ENCODE data around the gene MACROD2. TPM values are rescaled to one million over a fixed set of nuclear protein-coding genes. Genes with fewer than 3 reads are reported as not detected.

Gene MACROD2
- total and polyA plus RNA-seq, 7 donors, result 0.20 to 4.8 (median 0.87) TPM

- Histone ChIP-seq H3K9me3 (no peaks in the 10 kb centered on the region), H3K27me3 (ENCODE audit: insufficient read depth in 3 of 3, low read length in 2 of 3) (no peaks in the 10 kb centered on the region), H3K4me1 (no peaks in the 10 kb centered on the region), H3K4me3 (no peak overlapping the region), H3K36me3 (ENCODE audit: insufficient read depth in 1 of 2, low read depth in 1 of 2) (no peaks in the 10 kb centered on the region), H3K27ac (no peak overlapping the region)
- intact Hi-C loops (cut with DNase I), result no loop called here
- DNase-seq (no peak), ATAC-seq (no peak)
- WGBS, 3 donors, result 66 to 83% (median 82%) methylated on average over 2 of the region's 2 CpGs
- no peak for TF ChIP-seq CTCF (IDR thresholded peaks at IDR 0.05)
Measured at GRCh38 chr20:15485519-15485918, 1490.2 kb downstream of the MACROD2 start.

- no peak for DNase-seq
- no peak for ATAC-seq
- Histone ChIP-seq H3K36me3 (ENCODE audit: insufficient read depth in 1 of 2, low read depth in 1 of 2) (no peaks in the 10 kb centered on the region), H3K4me1 (no peaks in the 10 kb centered on the region), H3K27ac (no peak overlapping the region), H3K4me3 (no peak overlapping the region), H3K9me3 (no peaks in the 10 kb centered on the region), H3K27me3 (ENCODE audit: insufficient read depth in 3 of 3, low read length in 2 of 3) (no peaks in the 10 kb centered on the region)
- intact Hi-C loops (cut with DNase I), result no loop called here
- 90 to 95% (median 93%) methylated on average over 2 of the region's 2 CpGs for WGBS, 3 donors
- no peak for TF ChIP-seq CTCF (IDR thresholded peaks at IDR 0.05)
Measured at GRCh38 chr20:15487030-15487429, 1491.7 kb downstream of the MACROD2 start.

GRCh38 chr20:15487682-15488081, 1492.4 kb downstream of the MACROD2 start:
- H3K4me3 ChIP-seq, result no peak overlapping the region
- no peak for ATAC-seq
- intact Hi-C loops (cut with DNase I), result no loop called here
- TF ChIP-seq CTCF (IDR thresholded peaks at IDR 0.05), result no peak
- WGBS, 3 donors, result 77 to 89% (median 77%) methylated on average over 2 of the region's 2 CpGs
- H3K27me3 ChIP-seq (ENCODE audit: insufficient read depth in 3 of 3, low read length in 2 of 3), result no peaks in the 10 kb centered on the region
- no peak for DNase-seq
- no peaks in the 10 kb centered on the region for H3K4me1 ChIP-seq
- no peaks in the 10 kb centered on the region for H3K9me3 ChIP-seq
- H3K36me3 ChIP-seq (ENCODE audit: insufficient read depth in 1 of 2, low read depth in 1 of 2), result no peaks in the 10 kb centered on the region
- no peak overlapping the region for H3K27ac ChIP-seq

GRCh38 chr20:15491575-15491974, 1496.3 kb downstream of the MACROD2 start:
- DNase-seq, result no peak
- no peak for ATAC-seq
- H3K4me1 ChIP-seq, result no peaks in the 10 kb centered on the region
- H3K9me3 ChIP-seq, result no peaks in the 10 kb centered on the region
- no peak for TF ChIP-seq CTCF (IDR thresholded peaks at IDR 0.05)
- intact Hi-C loops (cut with DNase I), result no loop called here
- no peak overlapping the region for H3K4me3 ChIP-seq
- 67 to 93% (median 84%) methylated on average over 1 of the region's 1 CpG for WGBS, 3 donors
- no peak overlapping the region for H3K27ac ChIP-seq
- H3K27me3 ChIP-seq (ENCODE audit: insufficient read depth in 3 of 3, low read length in 2 of 3), result no peaks in the 10 kb centered on the region
- no peaks in the 10 kb centered on the region for H3K36me3 ChIP-seq (ENCODE audit: insufficient read depth in 1 of 2, low read depth in 1 of 2)

GRCh38 chr20:15494851-15495250, 1499.5 kb downstream of the MACROD2 start:
- Histone ChIP-seq H3K9me3 (no peaks in the 10 kb centered on the region), H3K27me3 (ENCODE audit: insufficient read depth in 3 of 3, low read length in 2 of 3) (no peaks in the 10 kb centered on the region), H3K36me3 (ENCODE audit: insufficient read depth in 1 of 2, low read depth in 1 of 2) (no peaks in the 10 kb centered on the region), H3K4me1 (no peaks in the 10 kb centered on the region), H3K4me3 (no peak overlapping the region), H3K27ac (no peak overlapping the region)
- ATAC-seq (no peak), DNase-seq (no peak)
- intact Hi-C loops (cut with DNase I), result no loop called here
- no peak for TF ChIP-seq CTCF (IDR thresholded peaks at IDR 0.05)
- WGBS, 3 donors, result 79 to 82% (median 81%) methylated on average over 2 of the region's 2 CpGs

Data from psoas muscle (tissue), 8 donors.